Breast epithelium (tissue), 4 donors: ENCODE data around the gene GRPEL1. TPM values are rescaled to one million over a fixed set of nuclear protein-coding genes. Genes with fewer than 3 reads are reported as not detected.
A peak's percentile ranks its signal among the peaks of the same experiment; 100 is the strongest.

ENCODE experiments used
- DNase-seq, 2 donors: peaks; one replicate each; pipeline ENCODE4 v3.0.0-alpha.2; 2019; ENCODE audit warnings: low spot score in 2 of 2
- H3K27ac ChIP-seq, 2 donors: fragments of 200-600 bp; sonication (generic) in 1 of 2; one replicate each; pipeline ENCODE4 v1.5.1; 2016 to 2019; ENCODE audit warnings: mild to moderate bottlenecking in 1 of 2
- H3K27me3 ChIP-seq, 2 donors: fragments of 200-600 bp; sonication (generic) in 1 of 2; one replicate each; pipeline versions ENCODE4 v1.5.1 to v1.6.0; 2017 to 2019; ENCODE audit warnings: control low read depth in 1 of 2, mild to moderate bottlenecking in 1 of 2
- H3K36me3 ChIP-seq: fragments of 200-600 bp; one replicate; pipeline ENCODE4 v1.5.1; 2019
- H3K4me1 ChIP-seq, 2 donors: fragments of 200-600 bp; sonication (generic); one replicate each; pipeline ENCODE4 v1.5.1; 2016 to 2019; ENCODE audit warnings: control low read depth in 1 of 2
- H3K4me3 ChIP-seq, 3 donors: fragments of 200-600 bp; sonication (generic); 1 replicate in 2 of 3; 2 replicates in 1 of 3; pipeline ENCODE4 v1.5.1; 2016 to 2019; ENCODE audit warnings: mild to moderate bottlenecking in 3 of 3, moderate library complexity in 2 of 3
- H3K9me3 ChIP-seq, 2 donors: fragments of 200-600 bp; sonication (generic) in 1 of 2; one replicate each; pipeline ENCODE4 v1.5.1; 2016 to 2019; ENCODE audit warnings: control low read depth in 1 of 2
- CTCF ChIP-seq, 3 donors: fragments of 450-650 bp; IDR thresholded peaks; one replicate each; pipeline ENCODE4 v1.5.1; 2016 to 2017; ENCODE audit warnings: antibody characterized with exemption in 3 of 3, mild to moderate bottlenecking in 3 of 3, moderate library complexity in 3 of 3
- POLR2A ChIP-seq: fragments of 450-650 bp; IDR thresholded peaks from one replicate; pipeline ENCODE4 v1.6.1; 2016; ENCODE audit warnings: antibody characterized with exemption, mild to moderate bottlenecking, moderate library complexity
- POLR2AphosphoS5 ChIP-seq, 3 donors: sonication (generic); formaldehyde crosslinking; IDR thresholded peaks; one replicate each; pipeline ENCODE4 v1.6.1; 2017; ENCODE audit warnings: antibody characterized with exemption in 3 of 3
- intact Hi-C: fragments of 100-400 bp; cut with DNase I; formaldehyde crosslinking; loops from one replicate; pipeline ENCODE4 v1.15.1; 2023; ENCODE audit warnings: low total_unique reads
- total RNA-seq, 3 donors: library from RNA; depleted of rRNA; stranded (reverse); fragments of >200 nt; gene quantifications; one replicate each; pipeline ENCODE4 v1.1.0, GENCODE V29; 2016

GRPEL1 gene
- total RNA-seq, 3 donors from 2014 or later = 20.2 to 24.1 (median 22.6) TPM

- TF ChIP-seq POLR2AphosphoS5 (IDR thresholded peaks at IDR 0.05) (no peak), CTCF (IDR thresholded peaks at IDR 0.05) (peak in 2 of 3 donors; percentile 67 to 68)
- no peaks in the 10 kb centered on the region for H3K9me3 ChIP-seq
- peak overlapping the region in 1 of 2 donors; percentile 76 for H3K27ac ChIP-seq
- no peaks in the 10 kb centered on the region for H3K27me3 ChIP-seq
- H3K4me3 ChIP-seq = peak overlapping the region; percentile 50 to 73 (median 57)
- intact Hi-C loops = no loop called here
- H3K4me1 ChIP-seq = no peaks in the 10 kb centered on the region
- peak; percentile 64 to 71 for DNase-seq
- H3K36me3 ChIP-seq = no peaks in the 10 kb centered on the region
Observed at GRCh38 chr4:7101692-7102515, 34.0 kb upstream of the GRPEL1 start.

GRCh38 chr4:7096236-7096635, 28.4 kb upstream of the GRPEL1 start:
- Histone ChIP-seq H3K36me3 (no peaks in the 10 kb centered on the region), H3K4me3 (no peak overlapping the region), H3K27me3 (no peaks in the 10 kb centered on the region), H3K4me1 (no peaks in the 10 kb centered on the region), H3K9me3 (no peaks in the 10 kb centered on the region), H3K27ac (no peak overlapping the region)
- no peak for DNase-seq
- TF ChIP-seq POLR2AphosphoS5 (IDR thresholded peaks at IDR 0.05) (no peak), POLR2A (no peak), CTCF (IDR thresholded peaks at IDR 0.05) (no peak)
- intact Hi-C loops = no loop called here

- TF ChIP-seq POLR2AphosphoS5 (IDR thresholded peaks at IDR 0.05) = no peak
- no peak for TF ChIP-seq POLR2A
- TF ChIP-seq CTCF (IDR thresholded peaks at IDR 0.05) = no peak
- H3K4me3 ChIP-seq = no peak overlapping the region
- no peaks in the 10 kb centered on the region for H3K27me3 ChIP-seq
- no peaks in the 10 kb centered on the region for H3K4me1 ChIP-seq
- no peaks in the 10 kb centered on the region for H3K36me3 ChIP-seq
- H3K27ac ChIP-seq = no peak overlapping the region
- intact Hi-C loops = no loop called here
- no peak for DNase-seq
- no peaks in the 10 kb centered on the region for H3K9me3 ChIP-seq
Observed at GRCh38 chr4:7095611-7096155, 27.8 kb upstream of the GRPEL1 start.

GRCh38 chr4:7094916-7095315, 27.1 kb upstream of the GRPEL1 start:
- DNase-seq = no peak
- Histone ChIP-seq H3K36me3 (no peaks in the 10 kb centered on the region), H3K4me3 (no peak overlapping the region), H3K27ac (no peak overlapping the region), H3K27me3 (no peaks in the 10 kb centered on the region), H3K4me1 (no peaks in the 10 kb centered on the region), H3K9me3 (no peaks in the 10 kb centered on the region)
- TF ChIP-seq POLR2AphosphoS5 (IDR thresholded peaks at IDR 0.05) (no peak), CTCF (IDR thresholded peaks at IDR 0.05) (no peak), POLR2A (no peak)
- intact Hi-C loops = no loop called here

GRCh38 chr4:7092026-7092425, 24.2 kb upstream of the GRPEL1 start:
- no peaks in the 10 kb centered on the region for H3K9me3 ChIP-seq
- peaks cover 0 to 5% of the 10 kb centered on the region in 2 donors for H3K4me1 ChIP-seq
- no peak for TF ChIP-seq POLR2A
- no peak for TF ChIP-seq CTCF (IDR thresholded peaks at IDR 0.05)
- no peak for TF ChIP-seq POLR2AphosphoS5 (IDR thresholded peaks at IDR 0.05)
- no peak overlapping the region for H3K27ac ChIP-seq
- intact Hi-C loops = no loop called here
- DNase-seq = no peak
- no peak overlapping the region for H3K4me3 ChIP-seq
- no peaks in the 10 kb centered on the region for H3K27me3 ChIP-seq
- no peaks in the 10 kb centered on the region for H3K36me3 ChIP-seq
